ENCODE measurements around the gene KIRREL3.

KIRREL3 gene

DNA sequence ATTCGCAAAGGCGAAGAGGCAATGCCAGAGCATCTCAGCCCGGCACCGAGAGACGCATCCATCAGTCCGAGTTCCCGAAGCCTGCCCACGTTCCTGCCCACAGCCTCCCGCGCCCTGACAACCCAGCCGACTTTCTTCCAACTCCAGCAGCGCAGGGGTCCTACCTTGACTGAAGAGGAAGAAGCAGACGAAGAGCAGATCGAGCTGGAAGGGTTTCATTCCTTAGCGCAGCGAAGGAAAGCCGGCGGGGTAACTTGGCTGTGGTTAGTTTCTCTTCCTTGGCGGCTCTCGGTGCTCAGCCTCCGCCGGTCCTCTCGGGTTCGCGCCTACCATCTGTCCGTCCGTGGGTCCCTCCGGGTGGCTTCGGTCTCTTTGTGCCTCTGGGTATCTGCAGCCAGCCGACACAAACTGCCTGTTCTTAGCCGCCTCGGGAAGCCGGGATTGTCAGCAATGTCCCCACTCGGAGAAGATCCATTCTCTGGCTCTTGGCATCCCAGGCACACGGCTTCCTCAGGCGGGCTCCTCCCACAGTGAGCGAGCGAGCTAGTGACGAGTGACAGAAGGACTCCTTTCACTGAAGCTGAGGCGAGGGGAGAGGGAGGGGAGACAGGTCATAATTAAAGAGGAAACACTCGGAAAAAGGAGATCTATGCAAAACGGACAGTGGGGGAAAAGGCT, at the start of gene KIRREL3:
Gene KIRREL3, minus strand, starts transcription at position 480 of the 678 bp plus-strand sequence.
- no peak for DNase-seq

- no peak for DNase-seq
These were observed 49.6 kb upstream of the KIRREL3 start for GRCh38 chr11:127050186-127050585.

- DNase-seq, result no peak
These were observed 48.9 kb upstream of the KIRREL3 start for GRCh38 chr11:127049486-127049885.

DNA sequence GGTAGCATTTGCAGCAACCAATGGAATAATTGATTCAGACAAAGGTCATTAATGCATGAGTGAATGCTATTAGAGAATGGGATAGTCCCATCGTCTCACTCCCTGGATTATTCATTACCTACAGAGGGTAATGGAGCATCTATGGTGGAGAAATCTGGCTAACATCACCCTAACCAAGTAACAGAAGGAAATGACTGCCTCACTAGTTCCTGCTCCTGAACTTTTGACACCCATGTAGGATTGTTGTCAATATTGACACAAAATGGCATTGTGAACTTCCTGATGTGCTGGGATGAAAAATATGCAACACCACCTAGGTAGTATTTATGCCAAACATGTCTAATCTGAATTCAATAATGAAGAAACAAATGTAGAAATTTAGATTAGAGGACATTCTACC, 44.0 kb upstream of the KIRREL3 start:
- DNase-seq, result no peak

DNA sequence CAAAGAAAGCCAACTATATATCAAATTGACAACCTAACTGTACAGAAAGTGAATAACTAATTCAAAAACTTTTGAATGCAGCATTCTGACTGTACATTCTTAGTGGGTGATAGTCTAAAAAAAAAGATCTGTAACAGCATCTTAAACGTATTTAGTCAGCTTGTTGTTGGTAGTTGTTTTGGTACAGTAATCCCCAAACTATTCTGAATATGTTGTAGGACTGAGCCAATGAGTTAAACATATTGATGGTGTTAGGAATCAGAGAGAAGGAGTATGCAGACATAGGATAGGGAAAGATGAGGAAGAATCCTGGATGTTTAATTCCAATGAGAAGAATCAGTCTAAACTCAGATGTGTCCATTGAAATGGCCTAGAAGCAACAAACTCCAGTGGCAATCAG, 41.9 kb upstream of the KIRREL3 start:
- no peak for DNase-seq

DNA sequence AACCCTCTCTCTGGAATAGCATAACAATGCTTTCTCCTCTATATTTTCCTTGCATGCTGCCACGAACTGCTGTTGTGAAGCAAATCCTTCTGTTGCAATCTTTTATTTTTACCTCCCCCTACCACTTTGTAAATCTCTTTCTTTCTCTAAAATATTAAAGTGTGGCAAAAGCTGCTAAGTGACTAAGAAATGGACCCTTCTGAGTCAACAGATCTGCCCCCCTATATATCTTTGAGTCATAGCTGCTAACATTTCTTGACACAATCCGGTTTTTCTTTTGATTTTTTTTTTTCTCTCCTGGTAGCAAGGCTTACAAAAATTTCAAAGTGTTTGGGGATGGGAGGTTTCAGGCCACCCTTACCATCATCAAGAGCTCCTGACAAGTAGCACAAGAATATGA, 39.0 kb upstream of the KIRREL3 start:
- DNase-seq, result no peak

DNA sequence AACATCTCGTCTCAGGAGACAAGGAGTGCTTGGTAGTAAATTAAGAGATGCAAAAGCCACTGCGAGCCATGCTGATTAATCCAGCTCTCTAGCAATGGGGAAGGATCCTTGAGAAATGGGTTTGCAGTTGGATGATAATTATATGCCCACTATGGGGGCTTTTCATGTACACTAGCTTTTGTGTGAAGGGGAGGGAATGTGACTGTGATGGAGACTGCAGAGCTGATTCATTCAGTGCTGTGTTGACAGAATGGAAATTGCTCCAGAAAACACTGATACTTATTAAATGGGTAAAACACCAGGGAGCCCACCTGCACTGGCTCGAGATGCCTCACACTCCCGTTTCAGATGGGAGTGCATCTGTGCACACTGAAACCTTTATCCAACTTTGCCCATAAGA, 37.0 kb upstream of the KIRREL3 start:
- DNase-seq, result no peak

GRCh38 chr11:127037001-127037400, 36.4 kb upstream of the KIRREL3 start:
- DNase-seq, result no peak

GRCh38 chr11:127035824-127036223, 35.3 kb upstream of the KIRREL3 start:
- no peak for DNase-seq

DNA sequence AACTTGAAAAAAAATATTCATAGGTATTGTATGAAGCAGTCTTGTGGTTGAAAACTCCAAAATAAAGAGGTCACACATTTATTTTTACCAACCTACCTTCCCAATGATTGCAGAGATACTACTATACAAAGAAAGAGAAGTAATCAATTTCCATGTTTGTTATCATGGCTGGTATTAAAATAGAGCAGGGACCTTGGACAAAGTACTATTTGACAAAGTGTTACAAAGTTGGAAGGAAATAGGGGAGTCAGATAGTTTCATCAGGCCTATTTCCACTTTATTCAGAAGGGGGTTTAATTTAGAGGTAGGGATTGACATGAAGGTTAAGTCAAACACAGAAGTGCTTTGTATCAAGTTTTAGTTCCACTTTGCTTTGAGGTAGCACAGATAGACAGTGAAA, 34.4 kb upstream of the KIRREL3 start:
- DNase-seq, result no peak

DNA sequence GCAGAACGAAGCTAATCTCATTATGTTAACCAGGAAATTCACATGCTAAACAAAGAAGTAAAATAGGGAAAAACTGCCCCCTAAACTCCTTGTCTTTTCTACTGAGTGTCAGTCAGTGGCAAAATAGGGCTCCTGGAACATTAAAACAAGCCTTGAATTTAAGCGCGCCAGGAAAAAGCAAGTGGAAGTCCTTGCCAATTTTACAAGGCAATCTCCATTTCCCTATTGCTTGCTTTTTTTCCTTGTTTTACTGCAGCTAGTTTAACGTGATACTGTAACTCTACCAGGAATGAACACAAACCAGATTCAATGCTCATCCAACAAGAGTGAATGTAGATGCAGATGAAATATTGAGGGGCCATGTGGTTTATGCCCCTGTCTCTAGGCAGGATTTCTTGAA, 28.1 kb upstream of the KIRREL3 start:
- no peak for DNase-seq

- DNase-seq, result no peak
These were observed 27.2 kb upstream of the KIRREL3 start for GRCh38 chr11:127027789-127028188.

DNA sequence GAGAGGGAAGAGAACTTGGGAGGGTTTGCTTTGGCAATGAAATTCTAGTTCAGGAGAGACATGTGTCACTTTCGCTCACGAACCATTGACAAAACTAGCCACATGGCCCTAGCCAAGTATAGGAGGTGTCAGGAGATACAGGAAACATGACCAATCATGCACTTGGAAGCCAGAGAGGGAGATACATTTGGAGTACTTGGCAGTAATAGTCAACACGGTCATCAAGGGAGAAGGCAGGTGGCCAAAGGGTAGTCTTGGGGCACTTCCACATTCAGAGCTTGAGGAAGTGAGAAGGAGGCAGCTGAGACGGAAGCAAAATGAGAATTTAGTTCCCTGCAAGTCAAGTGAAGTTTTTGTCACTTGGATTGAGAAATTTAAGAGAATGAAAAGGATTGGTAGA, 26.4 kb upstream of the KIRREL3 start:
- no peak for DNase-seq

DNA sequence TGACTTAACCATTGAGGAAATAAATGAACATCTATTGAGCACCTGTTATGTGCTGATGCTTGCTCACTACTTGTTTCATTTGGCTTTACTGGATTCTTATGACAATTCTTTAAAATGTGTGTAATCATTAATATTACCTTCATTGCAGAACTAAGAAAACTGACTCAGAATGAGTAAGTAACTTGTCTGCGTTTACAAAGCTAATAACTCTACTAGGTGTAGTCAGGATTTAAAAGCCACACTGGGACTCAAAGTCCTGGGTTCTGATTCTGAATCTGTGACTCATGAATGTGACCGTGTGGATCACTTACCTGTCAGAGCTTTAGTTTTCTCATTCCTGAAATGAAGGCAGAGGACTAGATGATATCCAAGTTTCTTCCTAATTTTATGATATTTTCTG, 23.4 kb upstream of the KIRREL3 start:
- DNase-seq, result no peak

DNA sequence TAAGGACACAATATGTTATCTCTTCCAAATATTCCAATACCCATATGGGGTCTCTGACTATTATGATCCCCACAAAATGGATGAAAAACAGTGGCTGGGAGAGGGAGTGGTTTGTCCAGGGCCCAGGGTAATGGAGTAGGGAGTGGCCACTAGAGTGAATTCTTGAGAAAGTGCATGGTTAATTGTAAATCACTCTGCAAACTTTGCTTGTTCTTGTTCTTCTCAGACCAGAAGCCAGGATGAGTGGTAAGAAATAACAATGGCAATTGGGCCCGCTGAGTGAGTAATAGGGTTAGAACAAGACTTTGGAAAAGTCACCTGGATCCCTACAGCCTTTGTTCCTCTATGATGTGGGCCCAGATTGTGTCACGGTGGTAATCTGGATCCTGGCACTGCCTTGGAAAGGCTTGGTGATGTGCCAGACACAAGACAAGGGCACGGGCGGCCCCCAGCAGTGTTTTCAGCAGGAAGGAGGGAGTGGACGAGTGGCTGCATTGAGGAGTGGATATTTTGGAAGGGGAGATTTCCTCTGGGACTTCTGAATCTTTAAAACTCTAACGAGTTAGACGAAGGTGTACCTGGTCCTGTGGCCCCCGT, 18.2 kb upstream of the KIRREL3 start:
- DNase-seq, result no peak

- no peak for DNase-seq
These were observed 16.9 kb upstream of the KIRREL3 start for GRCh38 chr11:127017482-127017881.

GRCh38 chr11:127013550-127013949, 13.0 kb upstream of the KIRREL3 start:
- DNase-seq, result no peak

GRCh38 chr11:127006311-127006710, 5.7 kb upstream of the KIRREL3 start:
- DNase-seq, result no peak

DNA sequence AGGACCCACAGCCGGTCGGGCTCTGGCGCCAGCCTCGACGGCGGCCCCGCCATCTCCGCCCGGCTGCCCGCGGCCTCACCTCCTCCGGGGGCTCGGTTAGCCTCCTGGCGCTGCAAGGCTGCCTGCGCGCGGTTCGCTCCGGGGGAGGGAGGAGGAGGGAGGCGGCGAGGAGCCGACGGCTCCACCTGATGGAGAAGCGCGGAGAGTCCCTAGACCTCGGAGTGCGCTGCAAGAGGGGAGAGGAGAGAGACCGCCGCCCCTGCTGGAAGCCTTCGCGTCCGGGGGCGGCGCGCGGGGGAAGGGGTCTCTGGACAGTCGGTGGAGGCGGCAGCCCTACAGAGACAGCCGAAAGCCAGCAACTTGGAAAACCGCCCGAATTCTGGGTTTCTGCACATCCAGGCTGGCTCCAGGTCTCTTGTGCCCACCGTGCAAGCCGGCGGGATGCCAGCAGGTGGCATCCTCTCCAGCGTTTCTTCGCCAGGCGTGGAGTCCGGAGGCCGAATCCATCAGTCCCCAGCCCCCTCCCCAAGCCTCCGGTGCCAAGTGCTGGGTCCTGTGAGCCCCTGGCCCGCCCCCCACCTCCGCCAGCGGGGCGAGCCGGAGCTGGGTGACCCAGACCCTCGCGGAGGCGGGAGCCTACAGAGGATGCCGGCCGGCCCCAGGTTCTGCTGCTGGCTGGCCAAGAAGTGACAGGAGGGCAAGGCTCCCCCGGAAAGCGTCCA, 2.9 kb upstream of the KIRREL3 start:
- no peak for DNase-seq

DNA sequence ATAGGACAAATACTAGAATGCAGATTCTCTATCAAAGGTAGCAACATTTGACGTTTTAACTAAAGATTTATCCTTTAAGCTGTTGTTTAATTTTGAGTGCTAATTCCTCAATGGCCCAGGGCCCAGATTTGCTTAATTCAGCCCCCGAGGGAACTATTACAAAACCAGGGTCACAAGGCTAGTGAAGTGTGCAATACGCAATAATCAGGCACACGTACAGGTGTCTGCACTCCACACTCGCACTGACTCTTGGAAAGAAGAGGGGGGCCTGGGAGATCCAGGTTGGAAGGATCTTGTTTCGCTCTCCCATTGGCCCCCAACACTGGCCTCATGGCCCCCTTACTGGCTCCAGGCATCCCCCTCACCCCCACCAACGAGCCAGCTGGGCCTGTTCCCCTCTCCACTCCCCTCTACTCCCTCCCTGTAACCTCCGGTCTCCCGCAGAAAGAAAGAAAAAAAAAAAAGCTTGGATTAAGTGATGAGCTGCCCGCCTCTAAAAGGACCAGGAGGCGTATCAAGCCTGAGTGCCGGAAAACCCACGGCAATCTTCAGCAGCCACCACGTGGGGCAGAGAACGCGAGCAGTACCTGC, 2.2 kb upstream of the KIRREL3 start:
- no peak for DNase-seq

DNA sequence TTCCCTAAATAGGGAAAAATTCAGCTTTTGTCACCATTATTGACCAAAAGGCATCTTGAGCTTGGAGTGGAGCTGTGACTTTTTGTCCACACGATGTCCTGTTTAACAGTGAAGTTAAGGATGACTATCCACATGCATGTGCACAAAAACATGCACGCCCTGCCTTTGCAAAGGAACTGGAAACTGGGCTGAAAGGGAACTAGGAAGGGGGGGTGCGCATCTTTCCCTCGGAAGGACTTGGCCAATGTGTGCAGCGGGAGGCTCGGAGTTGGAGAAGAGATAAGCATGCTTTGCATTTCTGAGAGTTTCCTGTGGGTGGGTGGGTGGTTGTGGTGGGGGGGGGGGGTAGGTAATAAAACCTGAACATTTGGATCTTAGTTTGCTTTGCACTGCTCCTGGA, 411 bp upstream of the KIRREL3 start:
- no peak for DNase-seq

GRCh38 chr11:126999366-126999765, 1.2 kb downstream of the KIRREL3 start:
- DNase-seq, result no peak

DNA sequence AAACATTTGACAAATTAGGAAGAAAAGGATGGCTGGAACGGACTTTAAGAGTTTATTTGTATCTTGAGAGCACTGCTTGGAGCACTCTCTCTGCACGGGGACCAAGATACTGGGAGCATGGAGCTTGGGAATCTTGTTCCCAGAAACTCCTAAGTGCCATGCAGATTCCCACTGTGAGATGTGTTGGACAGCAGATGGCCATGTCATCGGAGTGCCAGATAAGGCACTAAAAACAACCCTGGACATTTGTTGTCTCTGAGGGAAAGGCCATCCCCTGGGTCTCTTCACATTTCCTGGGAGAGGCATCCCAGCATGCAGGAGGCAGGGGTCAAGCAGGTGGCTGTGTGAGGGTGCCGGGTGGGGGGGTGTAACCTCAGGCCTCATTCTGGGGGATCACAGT, 2.9 kb downstream of the KIRREL3 start:
- no peak for DNase-seq

DNA sequence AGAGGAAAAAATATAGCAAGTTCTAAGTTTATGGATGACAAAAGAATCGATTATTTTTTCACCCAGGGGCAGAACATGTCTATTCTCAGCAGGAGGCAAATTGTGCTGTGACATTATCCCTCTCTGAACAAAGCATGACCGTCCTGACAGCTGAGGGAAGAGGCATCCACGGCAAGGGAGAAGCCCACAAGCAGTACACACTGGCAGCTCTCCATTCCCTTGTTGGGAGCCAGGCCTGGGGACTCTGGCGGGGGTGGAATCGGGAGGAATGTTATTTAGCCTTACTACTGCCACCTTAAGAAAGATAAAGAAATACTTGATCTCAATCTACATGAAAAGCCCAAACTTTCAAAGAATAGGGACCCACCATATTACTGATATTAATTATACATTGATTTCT, 3.4 kb downstream of the KIRREL3 start:
- no peak for DNase-seq

All from CD4-positive, alpha-beta T cell treated with Interferon gamma for 1 hour (primary cell).